Limb (tissue), 2 donors: ENCODE data around the gene PCDH9.
A peak's percentile ranks its signal among the peaks of the same experiment; 100 is the strongest.

ENCODE experiments used
- DNase-seq, 2 donors: peaks; one replicate each; pipeline ENCODE4 v3.0.0-alpha.2; 2016; ENCODE audit errors: extremely low spot score in 2 of 2

PCDH9 gene

DNA sequence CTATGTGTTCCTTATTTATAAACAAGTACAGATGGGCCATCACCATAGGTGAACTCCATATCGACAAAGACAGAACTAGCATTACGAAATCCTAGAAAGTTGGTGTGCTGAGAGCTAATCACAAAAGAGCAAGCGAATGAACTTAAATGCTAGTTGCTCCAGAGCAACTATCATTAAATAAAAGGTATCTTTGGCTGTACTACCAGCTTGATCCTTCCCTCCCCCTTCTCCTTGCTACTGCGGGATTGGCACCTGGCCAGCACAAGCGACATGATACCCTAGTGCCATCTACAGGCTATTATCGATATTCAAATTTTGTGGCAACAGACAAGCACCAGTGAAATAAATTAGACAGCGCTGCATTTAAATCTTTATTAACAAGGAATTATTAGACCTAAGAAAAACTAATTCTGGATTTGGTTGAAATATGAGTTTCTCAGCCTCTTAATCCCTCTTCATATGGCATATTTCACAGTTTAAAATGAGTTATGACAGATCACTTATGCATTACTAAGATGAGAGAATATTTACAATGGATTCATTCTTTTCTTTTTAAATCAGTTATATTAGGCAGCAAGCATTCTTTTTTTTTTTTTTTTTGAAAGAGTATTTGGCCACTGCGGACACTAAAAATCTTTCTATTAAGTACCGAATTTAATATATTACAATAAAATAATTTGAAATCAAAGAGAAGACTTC lies 5.8 kb downstream of the PCDH9 start:
- peak; percentile 83 to 90 for DNase-seq

DNA sequence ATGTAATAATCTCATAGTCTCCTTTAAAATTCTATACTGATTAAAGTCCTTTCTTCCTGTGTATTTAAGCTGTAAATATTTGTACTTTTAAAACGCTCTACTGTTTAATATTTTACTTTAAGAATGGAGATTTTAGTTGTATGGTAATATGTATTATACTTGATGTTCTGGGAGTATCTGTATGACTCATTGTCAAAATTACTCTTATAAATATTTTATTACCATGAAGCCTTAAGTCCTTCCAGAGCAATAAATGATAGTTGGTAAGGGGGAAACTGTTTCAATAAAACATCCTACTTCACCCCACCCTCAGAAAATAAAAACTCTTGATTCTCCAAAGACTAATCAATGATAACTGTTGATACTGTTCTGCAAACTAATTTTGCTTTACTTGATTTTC lies 6.4 kb downstream of the PCDH9 start:
- DNase-seq: no peak

DNA sequence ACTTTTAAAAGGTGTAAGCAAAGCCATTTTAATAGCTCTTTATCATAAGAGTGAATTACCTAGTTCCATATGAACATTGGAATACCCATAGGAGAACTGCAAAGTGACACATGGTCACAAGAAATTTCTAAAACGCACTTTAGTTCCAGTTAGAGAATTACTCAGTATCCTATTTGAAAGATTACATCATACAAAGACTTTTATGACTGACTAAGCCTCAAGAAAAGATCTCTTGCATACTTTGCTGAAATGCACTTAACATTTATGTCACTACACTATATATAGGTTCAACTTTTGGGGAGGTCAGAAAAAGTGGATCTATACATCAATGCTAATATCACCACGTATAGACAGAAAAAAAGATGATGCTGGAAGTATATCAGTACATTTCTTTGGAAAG lies 7.1 kb downstream of the PCDH9 start:
- DNase-seq: peak in 1 of 2 donors; percentile 17

DNA sequence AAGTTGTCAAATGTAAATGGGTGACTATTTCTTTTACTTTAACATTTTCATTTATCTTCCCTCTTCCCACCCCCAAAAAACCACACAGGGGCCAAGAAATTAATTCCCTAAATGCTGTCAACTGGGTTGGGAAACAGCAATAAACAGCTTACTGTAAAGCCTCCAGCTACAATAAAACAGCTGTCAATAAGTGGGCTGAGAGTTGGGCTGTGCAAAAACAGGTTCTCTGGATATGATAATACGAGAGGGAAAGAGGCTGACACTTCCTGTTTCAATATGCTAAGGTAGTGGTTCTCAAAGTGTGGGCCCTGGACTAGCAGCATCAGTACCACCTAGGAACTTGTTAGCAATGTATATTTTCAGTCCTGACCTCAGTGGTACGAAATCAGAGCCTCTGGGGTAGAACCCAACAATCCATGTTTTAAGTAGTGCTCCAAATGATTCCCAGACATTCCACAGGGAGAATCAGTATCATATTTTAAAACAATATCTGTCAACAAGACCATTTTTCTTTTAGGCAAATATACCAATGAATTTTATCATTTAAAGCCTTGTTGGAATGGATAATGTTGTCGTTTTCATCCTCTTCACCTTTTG lies 8.4 kb downstream of the PCDH9 start:
- DNase-seq: no peak

DNA sequence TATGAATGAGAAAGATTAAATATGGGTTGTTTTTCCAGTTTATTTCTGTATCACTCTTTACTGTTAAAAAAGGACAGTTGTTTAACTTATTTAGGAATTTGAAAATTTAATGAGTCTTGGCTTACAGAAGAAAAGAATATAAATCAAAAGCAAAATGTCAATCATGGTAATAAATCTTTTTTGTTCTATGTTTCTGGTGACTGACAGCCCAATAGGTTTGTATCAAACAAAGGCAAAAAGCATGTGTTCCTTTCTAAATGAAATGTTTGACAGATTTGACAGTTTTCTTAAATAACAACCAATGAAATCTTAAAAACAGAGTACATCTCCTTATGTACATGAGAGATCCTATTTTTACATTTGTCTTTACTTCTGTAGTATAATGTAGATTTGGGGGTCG lies 11.0 kb downstream of the PCDH9 start:
- no peak for DNase-seq

DNA sequence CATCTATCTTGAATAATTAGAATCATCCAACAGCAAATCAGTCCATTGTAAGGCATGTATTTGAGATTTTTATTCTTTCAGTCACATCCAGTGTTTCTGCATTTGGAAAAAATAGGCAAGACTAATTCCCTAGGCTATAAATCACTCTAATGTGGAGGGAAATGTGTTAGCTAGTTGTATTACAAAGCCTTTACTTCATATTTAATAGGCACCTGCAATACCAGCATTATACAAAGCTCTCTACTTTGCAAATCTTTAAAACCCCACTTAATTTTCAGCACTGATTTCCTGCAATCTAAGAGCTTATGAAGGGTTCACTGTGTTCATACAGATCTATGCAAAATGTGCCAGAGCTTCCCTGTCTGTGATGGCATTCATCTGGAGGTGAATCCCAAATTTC lies 12.3 kb downstream of the PCDH9 start:
- no peak for DNase-seq

DNA sequence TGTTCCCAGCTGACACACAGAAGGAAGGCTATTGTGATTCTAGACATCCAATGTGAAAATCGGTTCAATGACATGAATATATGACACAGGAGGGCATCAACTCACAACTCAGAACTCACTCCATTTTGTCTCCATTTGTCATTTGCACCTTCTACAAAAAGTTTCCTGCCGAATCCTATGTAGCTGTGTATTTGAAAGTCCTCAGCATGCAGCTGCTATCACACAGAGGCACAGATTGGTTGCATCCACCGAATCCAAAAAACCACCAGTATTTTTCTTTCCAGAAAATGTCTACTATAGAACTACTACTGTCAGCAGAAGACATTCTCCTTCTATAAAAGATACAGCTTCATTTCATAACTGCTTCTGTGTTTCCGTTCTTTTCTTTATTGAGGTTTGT lies 13.3 kb downstream of the PCDH9 start:
- no peak for DNase-seq

DNA sequence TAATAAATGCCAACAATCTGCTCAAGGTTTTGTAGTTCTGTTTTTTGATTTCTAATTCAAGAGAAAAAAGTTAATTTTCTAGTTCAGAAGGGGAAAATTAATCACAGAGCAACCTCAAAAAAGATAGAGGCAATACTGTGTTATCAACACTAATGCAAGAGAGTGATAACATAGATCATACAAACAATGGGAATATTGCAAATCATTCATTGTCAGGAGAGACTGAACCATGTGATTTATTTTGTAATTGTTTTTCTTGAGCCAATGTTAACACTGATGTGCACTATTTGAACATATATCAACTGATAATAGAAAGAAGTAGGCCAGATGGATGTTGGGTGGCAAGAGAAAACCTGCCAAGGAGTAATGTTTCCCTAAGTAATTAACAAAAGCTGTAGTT lies 19.9 kb downstream of the PCDH9 start:
- DNase-seq: no peak

DNA sequence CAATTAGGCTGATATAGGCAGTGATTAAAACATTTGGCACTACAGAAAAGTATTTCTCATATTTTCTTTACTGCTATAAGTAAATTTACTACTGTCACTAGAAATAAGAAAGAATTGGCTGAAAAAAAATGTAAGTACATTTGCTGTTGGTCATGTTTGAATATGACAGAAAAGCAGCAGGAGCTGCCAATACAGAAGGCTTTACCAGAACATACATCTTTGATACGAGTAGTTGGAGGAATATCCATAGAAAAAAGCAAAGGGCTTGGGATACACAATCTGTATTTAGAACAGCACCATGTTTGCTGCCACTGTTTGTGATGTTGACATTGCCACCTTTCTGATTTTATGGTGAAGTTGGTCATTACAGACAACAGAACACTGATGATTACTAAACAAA lies 21.6 kb downstream of the PCDH9 start:
- DNase-seq: no peak

DNA sequence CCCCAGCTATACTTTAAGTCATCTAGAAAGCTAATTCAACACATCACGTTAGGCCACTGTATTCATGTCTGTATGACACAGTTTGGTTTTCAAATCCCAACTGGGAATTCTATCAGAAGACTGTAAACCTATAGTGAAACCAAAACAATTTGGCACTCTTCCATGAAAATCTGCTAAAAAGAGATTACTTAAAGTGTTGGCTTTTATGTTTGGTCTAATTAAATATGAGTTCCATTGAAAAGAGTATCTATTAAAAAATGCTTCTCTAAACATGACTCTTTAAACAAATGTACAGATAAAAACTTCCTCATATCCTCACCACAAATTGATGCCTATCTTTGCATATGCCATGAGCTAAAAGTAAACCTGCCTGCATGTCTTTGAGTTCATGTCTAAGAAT lies 25.4 kb downstream of the PCDH9 start:
- no peak for DNase-seq

DNA sequence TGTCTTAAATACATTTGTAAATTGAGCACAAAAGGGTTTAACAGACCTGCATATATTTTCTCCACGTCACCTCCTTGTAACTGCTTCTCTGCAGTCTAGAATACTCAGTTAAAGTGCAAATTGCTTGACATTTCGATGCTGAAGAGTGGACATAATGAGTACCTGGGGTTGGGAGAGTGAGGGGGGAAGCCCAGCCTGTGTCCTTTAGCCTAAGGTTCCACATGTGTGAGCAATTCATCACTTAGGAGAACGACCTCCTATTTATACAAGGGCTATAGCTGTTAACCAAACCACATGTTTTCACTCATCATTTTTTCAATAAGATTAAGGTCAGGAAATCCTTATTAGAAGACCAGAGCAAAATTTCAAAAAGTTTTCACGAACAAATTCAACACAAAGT lies 29.5 kb downstream of the PCDH9 start:
- DNase-seq: no peak

DNA sequence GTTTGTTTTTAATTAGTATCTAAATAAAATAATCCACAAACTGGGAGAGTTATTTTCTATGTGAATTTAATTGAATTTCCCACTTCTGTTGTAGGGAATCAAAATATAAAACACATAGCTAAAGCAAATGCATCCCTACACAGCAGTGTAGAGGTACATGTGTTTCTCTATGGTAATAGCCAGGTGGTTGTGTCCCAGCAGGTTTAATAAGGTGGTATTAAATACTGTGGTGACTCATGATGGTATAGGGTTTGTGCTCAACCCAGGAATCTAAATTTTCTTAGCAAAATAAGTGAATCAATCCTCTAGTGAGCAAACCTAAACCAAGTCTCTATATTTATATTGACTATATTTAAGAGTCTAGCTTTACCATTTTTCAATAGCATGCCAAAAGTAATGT lies 30.0 kb downstream of the PCDH9 start:
- no peak for DNase-seq

DNA sequence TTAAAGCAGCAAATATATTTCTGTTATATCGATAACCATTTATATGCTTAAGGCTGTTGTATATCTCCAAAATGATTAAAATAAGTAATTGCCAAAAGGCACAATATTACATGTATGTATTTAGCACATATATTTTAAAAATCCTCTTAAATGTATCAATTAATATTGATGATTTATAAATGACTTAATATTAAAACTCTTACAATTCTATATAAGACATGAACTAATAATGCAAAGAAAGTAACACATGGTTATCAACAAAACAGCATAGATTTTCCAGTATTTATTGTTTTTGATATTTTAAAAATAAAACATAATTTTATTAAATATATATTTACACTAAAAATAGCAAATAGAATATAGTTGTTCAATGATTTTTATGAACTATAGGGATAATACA lies 32.4 kb downstream of the PCDH9 start:
- DNase-seq: no peak

DNA sequence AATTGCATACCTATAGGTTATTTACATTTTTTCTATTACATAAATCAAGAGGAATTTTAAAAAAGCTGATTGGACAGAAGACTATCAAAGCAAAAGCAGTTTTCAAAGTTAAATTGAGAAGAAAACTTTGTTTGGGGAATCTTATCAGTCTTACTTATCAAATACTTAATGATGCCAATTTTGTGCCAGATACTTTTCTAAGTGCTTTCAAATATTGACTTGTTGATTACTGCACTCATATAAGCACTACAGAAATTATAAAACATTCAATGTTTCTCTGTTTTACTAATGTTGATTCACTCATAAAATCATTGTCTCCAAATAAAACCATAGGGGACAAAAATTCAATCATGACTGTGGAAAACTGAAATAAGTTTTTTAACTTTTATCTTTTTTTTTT lies 36.2 kb downstream of the PCDH9 start:
- no peak for DNase-seq

DNA sequence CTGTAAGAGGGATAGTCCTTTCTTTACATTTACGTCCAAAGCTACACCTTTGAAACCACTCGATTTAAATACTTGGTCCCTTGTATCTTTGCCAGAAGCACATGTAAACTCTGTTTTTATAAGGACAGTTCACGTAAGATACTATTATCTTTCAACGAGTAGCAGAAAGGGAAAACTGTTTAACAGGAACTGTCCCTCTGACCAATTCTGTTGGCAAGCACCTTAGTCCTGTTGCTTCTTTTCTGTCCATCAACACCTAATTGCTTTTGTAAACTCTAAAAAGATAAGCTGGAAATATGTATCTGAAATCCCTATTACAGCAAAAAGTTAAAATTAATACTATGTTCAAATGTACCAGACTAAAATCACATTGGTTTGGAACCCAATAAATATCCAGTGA lies 37.4 kb downstream of the PCDH9 start:
- no peak for DNase-seq

DNA sequence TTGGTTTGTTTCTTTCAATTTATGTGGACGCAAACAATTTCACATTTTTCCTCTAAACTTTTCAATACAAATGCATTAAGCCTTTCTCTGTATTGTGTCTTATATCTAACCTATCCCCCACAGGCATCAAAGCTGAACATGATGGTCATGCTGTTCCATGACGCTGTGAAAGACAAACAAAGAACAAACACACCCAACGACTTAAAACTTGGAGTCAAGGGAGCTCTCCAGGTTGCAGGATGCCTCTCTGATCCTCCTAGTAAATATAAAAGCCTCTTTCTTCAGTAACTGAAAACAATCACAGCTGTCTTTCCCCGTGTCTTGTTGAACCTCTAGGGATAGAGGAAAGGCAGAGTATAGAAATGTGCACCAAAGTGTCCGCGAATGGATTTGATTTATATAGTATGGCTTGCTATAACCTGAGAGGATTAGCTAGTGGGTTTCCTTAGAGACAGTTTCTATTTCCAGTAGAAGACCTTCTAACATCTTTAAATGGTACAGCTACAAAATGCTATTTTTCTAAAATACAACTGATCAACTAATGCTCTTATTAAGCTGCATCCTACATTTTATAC lies 43.1 kb downstream of the PCDH9 start:
- no peak for DNase-seq

DNA sequence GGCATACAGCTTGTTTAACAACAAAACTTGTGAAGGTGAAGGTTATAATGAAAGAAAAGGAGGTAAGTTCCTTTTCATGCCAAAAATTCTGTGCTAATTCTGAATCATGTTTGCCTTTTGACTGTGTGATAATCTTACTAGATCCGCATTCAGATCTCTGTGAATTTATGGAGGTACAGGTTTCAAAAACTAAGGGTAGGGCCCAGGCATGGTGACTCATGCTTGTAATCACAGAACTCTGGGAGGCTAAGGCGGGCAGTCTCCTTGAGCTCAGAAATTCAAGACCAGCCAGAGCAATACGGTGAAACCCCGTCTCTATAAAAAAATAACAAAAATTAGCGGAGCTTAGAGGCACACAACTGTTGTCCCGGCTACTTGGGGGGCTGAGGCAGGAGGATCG lies 45.9 kb downstream of the PCDH9 start:
- no peak for DNase-seq

DNA sequence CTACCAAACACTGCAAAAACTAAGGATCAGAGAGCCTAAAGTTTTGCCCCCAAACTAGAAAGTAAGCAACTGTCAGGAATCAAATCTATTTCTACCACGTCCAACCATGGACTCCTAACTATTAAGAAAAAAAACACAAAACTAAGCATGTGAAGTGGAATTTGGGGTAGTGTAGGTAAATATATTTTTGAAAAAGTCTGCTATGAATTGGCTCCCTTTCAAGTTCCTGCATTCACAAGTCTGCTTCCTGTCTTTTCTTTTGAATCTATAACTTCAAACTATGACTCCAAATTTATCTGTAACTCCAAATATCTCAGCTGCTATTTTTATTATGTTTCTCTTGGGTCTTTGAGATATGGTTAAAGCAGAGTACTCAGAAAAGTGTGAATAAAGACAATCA lies 47.0 kb downstream of the PCDH9 start:
- no peak for DNase-seq

DNA sequence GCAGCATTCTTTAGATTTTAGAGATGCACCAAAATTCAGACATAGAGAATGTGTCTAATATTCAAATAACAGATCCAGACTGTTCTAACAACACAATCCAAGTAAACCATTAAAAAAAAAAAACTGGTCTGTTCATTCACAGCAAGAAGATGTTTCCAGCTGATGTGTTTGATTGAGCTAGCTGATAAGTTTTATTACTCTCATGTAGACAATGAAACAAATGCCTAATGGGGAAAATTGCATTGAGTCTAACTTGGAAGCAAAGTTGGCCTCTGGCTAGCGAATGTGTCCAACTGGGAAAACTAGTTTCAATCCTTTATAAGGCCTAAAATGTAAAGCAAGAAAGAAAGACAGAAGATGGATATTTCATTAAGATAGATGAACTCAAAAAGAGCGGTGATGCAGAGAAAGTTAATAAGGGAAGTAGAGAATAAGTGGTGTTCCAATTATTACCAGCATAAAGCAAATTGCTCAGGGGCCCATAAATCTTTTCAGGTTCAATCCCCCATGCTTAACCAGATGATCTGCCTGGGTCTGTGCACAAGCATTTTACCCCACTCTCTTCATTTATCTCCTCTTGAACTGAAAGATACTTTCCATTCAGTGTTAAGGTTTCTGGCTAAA lies 54.2 kb downstream of the PCDH9 start:
- no peak for DNase-seq

DNA sequence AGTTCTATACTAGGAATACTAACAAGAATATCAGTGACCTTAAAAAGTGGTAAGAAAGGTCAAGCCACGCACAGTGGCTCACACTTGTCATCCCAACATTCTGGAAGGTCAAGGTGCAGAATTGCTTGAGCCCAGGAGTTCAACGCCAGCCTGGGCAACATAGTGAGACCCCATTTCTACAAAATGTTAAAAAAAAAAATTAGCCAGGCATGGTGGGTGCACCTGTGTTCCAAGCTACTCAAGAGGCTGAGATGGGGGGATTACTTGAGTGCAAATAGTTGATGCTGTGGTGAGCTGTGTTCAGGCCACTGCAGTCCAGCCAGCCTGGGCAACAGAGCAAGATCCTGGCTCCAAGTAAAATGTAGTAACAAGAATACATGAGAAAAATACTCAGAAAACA lies 61.8 kb downstream of the PCDH9 start:
- DNase-seq: no peak

DNA sequence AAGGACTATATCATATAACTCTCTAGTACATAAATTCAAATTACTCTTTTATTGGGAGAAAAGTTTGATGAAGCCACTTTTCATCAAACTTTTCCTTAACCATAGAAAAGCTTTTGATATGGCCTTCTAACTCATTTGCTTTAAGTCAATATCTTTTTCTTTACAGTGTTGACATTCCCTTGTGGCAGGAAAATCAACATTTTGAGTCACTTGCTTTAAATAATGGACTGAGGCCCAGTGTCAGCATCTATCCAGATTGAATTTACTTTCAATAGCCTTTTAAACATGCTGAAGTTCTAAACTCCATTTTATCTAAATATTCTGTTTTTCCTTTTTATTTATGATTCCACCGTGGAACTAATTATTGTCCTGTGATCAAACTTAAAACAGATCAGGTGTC lies 62.7 kb downstream of the PCDH9 start:
- DNase-seq: no peak

DNA sequence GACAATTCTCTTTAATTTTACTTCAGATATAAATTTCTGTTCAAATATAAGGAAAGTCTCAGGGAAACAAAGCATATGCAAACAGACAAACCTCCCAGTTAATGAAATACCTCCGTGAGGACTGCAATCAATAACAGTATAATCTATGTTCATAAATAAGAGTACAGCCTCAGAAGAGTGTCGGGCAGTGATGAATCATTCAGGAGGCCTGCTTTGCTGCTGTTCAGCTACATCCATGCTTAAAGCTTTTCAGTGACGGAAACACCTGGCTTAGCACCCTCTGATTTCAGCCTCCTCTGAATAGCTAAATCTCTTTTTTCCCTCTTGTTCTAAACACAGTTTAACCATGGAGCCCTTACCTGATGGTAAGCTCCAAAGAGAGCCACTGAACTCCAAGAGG lies 69.0 kb downstream of the PCDH9 start:
- no peak for DNase-seq

DNA sequence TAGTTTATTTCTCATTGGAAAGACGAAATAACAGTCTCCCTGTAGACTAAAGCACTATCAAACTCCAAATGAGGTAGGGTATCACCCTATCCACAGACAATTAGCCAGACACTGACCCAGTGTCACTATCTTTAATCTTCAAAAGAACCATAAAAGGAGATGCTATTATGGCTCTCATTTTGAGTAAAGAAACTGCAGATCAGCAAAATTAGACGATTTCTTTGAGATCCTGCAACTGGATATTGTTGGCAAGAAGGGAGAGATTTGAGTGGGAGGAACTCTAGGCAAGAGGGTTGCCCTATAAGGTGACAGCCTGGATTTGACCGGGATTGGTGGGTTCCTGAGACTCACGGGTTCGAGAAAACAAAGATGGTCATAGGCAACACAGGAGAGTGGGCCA lies 71.2 kb downstream of the PCDH9 start:
- no peak for DNase-seq
